NCI-H2081 treated with DMSO at 0.1 percent for 48 hours (cell line): Measurements from ENCODE around the gene INSYN2B.

Source experiments
- DNase-seq: peaks from one replicate; lab custom pipeline; 2025; lab: John Stamatoyannopoulos, UW

INSYN2B gene

GRCh38 chr5:169889572-169889971, 90.7 kb downstream of the INSYN2B start:
- DNase-seq, result no peak

- DNase-seq, result no peak
These were observed 93.6 kb downstream of the INSYN2B start for GRCh38 chr5:169886677-169887076.

GRCh38 chr5:169886033-169886432, 94.3 kb downstream of the INSYN2B start:
- no peak for DNase-seq

GRCh38 chr5:169881702-169882303, 98.5 kb downstream of the INSYN2B start:
- DNase-seq, result no peak

GRCh38 chr5:169880785-169881184, 99.5 kb downstream of the INSYN2B start:
- DNase-seq, result no peak

- DNase-seq, result no peak
These were observed 100.2 kb downstream of the INSYN2B start for GRCh38 chr5:169880012-169880663.

GRCh38 chr5:169876386-169876785, 103.9 kb downstream of the INSYN2B start:
- no peak for DNase-seq

GRCh38 chr5:169875731-169876130, 104.6 kb downstream of the INSYN2B start:
- no peak for DNase-seq

- no peak for DNase-seq
These were observed 105.1 kb downstream of the INSYN2B start for GRCh38 chr5:169875091-169875728.

- DNase-seq, result no peak
These were observed 105.7 kb downstream of the INSYN2B start for GRCh38 chr5:169874621-169875020.

GRCh38 chr5:169873642-169874041, 106.7 kb downstream of the INSYN2B start:
- no peak for DNase-seq

- no peak for DNase-seq
These were observed 108.3 kb downstream of the INSYN2B start for GRCh38 chr5:169871826-169872490.

GRCh38 chr5:169870211-169870610, 110.1 kb downstream of the INSYN2B start:
- DNase-seq, result no peak

- no peak for DNase-seq
These were observed 111.2 kb downstream of the INSYN2B start for GRCh38 chr5:169869066-169869465.

- no peak for DNase-seq
These were observed 112.9 kb downstream of the INSYN2B start for GRCh38 chr5:169867347-169867746.

- DNase-seq, result no peak
These were observed 115.8 kb downstream of the INSYN2B start for GRCh38 chr5:169864483-169864882.

- DNase-seq, result no peak
These were observed 117.9 kb downstream of the INSYN2B start for GRCh38 chr5:169862391-169862811.

- DNase-seq, result no peak
These were observed 118.4 kb downstream of the INSYN2B start for GRCh38 chr5:169861934-169862333.

GRCh38 chr5:169861433-169861832, 118.9 kb downstream of the INSYN2B start:
- DNase-seq, result no peak

- no peak for DNase-seq
These were observed 119.7 kb downstream of the INSYN2B start for GRCh38 chr5:169860585-169860984.

GRCh38 chr5:169856571-169856970, 123.7 kb downstream of the INSYN2B start:
- no peak for DNase-seq

- DNase-seq, result no peak
These were observed 128.9 kb downstream of the INSYN2B start for GRCh38 chr5:169851321-169851850.

- no peak for DNase-seq
These were observed 129.9 kb downstream of the INSYN2B start for GRCh38 chr5:169850409-169850808.
